ENCODE data around the gene GREM2. TPM values are rescaled to one million over a fixed set of nuclear protein-coding genes. Genes with fewer than 3 reads are reported as not detected.

GREM2 gene
- 39.8 and 47.8 TPM in 2 replicates for total RNA-seq (2014; rRNA removed; shearing (Covaris generic))
- polyA plus RNA-seq (2016; fragmentation: Nextera tagmentation; extraction: Ambion mirVana) = 83.8 and 86.5 TPM in 2 replicates

DNA sequence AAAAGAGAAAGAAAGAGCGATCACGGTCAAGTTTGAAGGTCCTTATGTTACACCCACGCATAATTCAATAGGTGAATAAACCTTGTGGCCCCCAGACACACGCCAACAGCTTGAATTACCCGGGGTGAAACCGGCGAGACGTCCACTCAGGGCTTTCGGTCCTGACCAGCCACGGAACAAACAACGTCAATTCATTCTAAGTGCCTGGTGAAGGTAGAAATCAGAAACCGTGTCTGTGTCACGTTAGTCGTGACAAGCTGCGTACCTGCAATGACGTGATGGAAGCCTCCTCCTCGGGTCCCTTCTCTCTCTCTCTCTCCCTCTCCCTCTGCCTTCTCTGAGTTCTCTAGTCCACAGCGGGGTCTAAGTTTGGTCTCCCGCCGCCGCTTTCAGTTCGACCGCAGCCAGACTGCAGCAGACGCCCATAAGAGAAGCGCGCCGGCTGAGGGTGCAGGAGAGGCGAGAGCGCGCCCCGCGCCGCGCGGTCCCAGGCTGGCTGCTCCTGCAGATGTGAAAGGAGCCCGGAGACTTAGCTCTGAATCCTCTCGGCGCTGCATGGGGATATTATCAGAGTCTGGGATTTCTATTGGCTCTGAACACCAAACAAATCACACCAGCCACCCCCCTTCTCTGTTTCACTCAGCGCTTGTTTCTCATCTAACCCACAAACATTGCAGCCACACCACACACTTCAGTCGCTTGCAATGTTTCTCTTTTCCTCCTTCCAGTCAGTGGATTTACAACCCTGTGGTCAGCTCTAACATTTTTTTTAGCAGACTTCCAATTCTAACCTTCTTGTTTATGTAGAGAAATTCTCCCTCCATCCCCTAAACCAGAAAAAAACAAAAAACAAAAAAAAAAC is at the start of gene GREM2:
Gene GREM2, minus strand, starts transcription at position 537 of the 862 bp plus-strand sequence. CDS start 118,680 bp downstream, outside the sequence.
- H3K27me3 ChIP-seq (replicated peaks; ENCODE audit: insufficient read depth) = no peaks in the 10 kb centered on the region
- peak within 1 kb of the TSS; percentile 80 for H3K9ac ChIP-seq
- peak within 1 kb of the TSS; percentile 91 for H3K4me2 ChIP-seq (ENCODE audit: unreplicated experiment)
- no peaks in the 10 kb centered on the region for H3K9me2 ChIP-seq (ENCODE audit: insufficient read depth)
- peaks cover 50% of the 10 kb centered on the region for H3K79me2 ChIP-seq (ENCODE audit: insufficient read depth)
- in situ Hi-C loops (cut with MboI) = no loop called here
- H3K4me3 ChIP-seq = peak within 1 kb of the TSS; percentile 98
- H3F3A ChIP-seq (ENCODE audit: insufficient read depth) = peaks cover 31% of the 10 kb centered on the region
- no peaks in the 10 kb centered on the region for H3K36me3 ChIP-seq (ENCODE audit: low read depth)
- peak within 1 kb of the TSS; percentile 72 for H2AFZ ChIP-seq
- TF ChIP-seq EZH2 (IDR thresholded peaks at IDR 0.05; ENCODE audit: insufficient read depth, poor library complexity, severe bottlenecking) = no peak
- peak; percentile 100 for TF ChIP-seq EZH2phosphoT487 (IDR thresholded peaks at IDR 0.05; ENCODE audit: insufficient read depth, low read depth)
- 0 to 1% methylated on average over 30 to 39 of the region's 40 CpGs for WGBS, 2 experiments (ENCODE audit: low coverage in 1 of 2, low lambda C conversion rate in 2 of 2, missing lambda C conversion rate in 2 of 2)
- peak; percentile 94 for DNase-seq
- peak within 1 kb of the TSS; percentile 60 for H3K27ac ChIP-seq
- H3K9me3 ChIP-seq (ENCODE audit: low read depth) = no peaks in the 10 kb centered on the region
- peaks cover 31% of the 10 kb centered on the region for H3K4me1 ChIP-seq (ENCODE audit: insufficient read depth)
- H4K20me1 ChIP-seq (ENCODE audit: insufficient read depth) = 0 out of 2 replicates have a peak, but pooled peaks cover 4% of the 10 kb centered on the region

DNA sequence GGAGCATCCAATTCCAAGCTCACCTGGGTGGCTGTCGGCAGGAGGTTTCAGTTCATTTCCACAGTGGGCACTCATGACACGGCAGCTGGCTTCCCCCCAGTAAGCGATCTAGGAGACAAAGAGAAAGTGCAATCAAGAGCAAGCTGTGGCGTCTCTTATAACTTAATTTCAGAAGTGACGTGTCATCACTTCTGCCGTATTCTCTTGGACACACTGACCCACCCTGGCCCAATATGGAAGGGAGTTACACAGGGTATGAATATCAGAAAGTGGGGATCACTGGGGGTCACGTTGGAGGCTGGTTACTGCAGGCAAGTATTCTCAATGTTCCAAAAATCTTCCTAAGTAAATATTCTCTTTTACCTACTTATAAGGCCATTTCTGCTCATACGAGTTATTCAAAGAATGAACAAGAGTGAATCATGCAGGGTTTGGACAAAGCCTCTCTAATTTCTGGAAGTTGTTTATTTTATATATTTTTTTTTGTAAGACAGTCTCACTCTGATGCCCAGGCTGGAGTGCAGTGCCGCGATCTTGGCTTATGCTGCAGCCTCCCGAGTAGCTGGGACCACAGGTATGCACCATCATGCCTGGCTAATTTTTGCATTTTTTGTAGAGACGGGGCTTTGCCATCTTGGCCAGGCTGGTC is 46.5 kb upstream of the GREM2 start:
- Histone ChIP-seq H3K4me1 (ENCODE audit: insufficient read depth) (peaks cover 28% of the 10 kb centered on the region), H4K20me1 (ENCODE audit: insufficient read depth) (no peaks in the 10 kb centered on the region), H3K9me2 (ENCODE audit: insufficient read depth) (no peaks in the 10 kb centered on the region), H3K27me3 (replicated peaks; ENCODE audit: insufficient read depth) (no peaks in the 10 kb centered on the region), H3K9me3 (ENCODE audit: low read depth) (no peaks in the 10 kb centered on the region), H3K27ac (peak overlapping the region; percentile 9; the same call in 1 of the 2 replicates), H3F3A (ENCODE audit: insufficient read depth) (peaks cover 26% of the 10 kb centered on the region), H3K4me3 (no peak overlapping the region), H3K9ac (no peak overlapping the region), H3K79me2 (ENCODE audit: insufficient read depth) (no peaks in the 10 kb centered on the region), H2AFZ (no peak overlapping the region), H3K4me2 (ENCODE audit: unreplicated experiment) (peak overlapping the region; percentile 7), H3K36me3 (ENCODE audit: low read depth) (no peaks in the 10 kb centered on the region)
- DNase-seq = peak; percentile 53
- WGBS, 2 experiments (ENCODE audit: low coverage in 1 of 2, low lambda C conversion rate in 2 of 2, missing lambda C conversion rate in 2 of 2) = 69% methylated on average over 12 of the region's 12 CpGs
- TF ChIP-seq EZH2 (IDR thresholded peaks at IDR 0.05; ENCODE audit: insufficient read depth, poor library complexity, severe bottlenecking) (no peak), EZH2phosphoT487 (IDR thresholded peaks at IDR 0.05; ENCODE audit: insufficient read depth, low read depth) (no peak)
- in situ Hi-C loops (cut with MboI) = no loop called here

DNA sequence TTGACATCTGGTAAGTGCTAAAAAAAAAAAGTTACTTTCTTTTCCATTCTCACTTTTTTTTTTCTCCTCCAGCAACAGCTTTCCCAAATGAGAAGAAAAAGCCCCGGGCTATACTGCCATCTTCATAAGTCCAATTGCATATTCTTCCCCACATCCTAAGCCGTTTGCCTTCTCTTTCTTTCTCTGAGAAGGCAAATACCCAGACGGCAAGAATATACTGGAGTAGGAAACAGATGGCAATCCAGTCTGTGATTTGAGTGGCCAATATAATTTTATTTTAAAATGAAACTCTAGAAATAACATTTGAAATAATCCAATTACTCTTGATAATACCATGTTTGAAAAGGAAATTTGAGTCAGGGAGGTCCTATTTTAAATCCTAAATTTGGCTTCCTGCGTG is 44.6 kb upstream of the GREM2 start:
- no peak for TF ChIP-seq EZH2 (IDR thresholded peaks at IDR 0.05; ENCODE audit: insufficient read depth, poor library complexity, severe bottlenecking)
- TF ChIP-seq EZH2phosphoT487 (IDR thresholded peaks at IDR 0.05; ENCODE audit: insufficient read depth, low read depth) = no peak
- H3K9me2 ChIP-seq (ENCODE audit: insufficient read depth) = no peaks in the 10 kb centered on the region
- no peak overlapping the region for H3K27ac ChIP-seq
- H3K9ac ChIP-seq = no peak overlapping the region
- H3K27me3 ChIP-seq (replicated peaks; ENCODE audit: insufficient read depth) = no peaks in the 10 kb centered on the region
- no peak overlapping the region for H3K4me2 ChIP-seq (ENCODE audit: unreplicated experiment)
- in situ Hi-C loops (cut with MboI) = no loop called here
- 77% methylated on average over 4 of the region's 4 CpGs for WGBS, 2 experiments (ENCODE audit: low coverage in 1 of 2, low lambda C conversion rate in 2 of 2, missing lambda C conversion rate in 2 of 2)
- H3K36me3 ChIP-seq (ENCODE audit: low read depth) = no peaks in the 10 kb centered on the region
- H3K4me1 ChIP-seq (ENCODE audit: insufficient read depth) = peaks cover 36% of the 10 kb centered on the region
- H3K79me2 ChIP-seq (ENCODE audit: insufficient read depth) = no peaks in the 10 kb centered on the region
- H3K9me3 ChIP-seq (ENCODE audit: low read depth) = no peaks in the 10 kb centered on the region
- peaks cover 35% of the 10 kb centered on the region for H3F3A ChIP-seq (ENCODE audit: insufficient read depth)
- no peak for DNase-seq
- no peak overlapping the region for H2AFZ ChIP-seq
- no peak overlapping the region for H3K4me3 ChIP-seq
- H4K20me1 ChIP-seq (ENCODE audit: insufficient read depth) = no peaks in the 10 kb centered on the region

DNA sequence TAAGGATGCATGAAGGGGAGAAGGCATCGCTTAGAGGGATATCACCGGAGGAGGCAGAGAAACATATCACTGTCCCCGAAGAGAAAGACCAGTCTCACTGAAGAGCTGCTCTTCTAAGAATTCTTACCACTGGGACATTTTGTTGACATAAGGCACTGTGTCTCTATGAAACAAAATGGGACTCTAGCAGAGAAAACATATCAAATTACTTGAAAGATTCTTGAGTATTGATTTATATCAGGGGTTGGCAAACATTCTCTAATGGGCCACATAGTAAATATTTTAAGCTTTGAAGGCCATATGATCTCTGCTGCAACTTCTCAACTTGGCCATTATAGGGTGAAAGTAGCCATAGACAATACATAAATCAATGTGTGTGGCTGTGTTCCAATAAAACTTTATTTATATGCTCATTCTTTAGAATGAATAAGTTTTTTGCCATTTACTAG is 41.0 kb upstream of the GREM2 start:
- Histone ChIP-seq H3K9ac (peak overlapping the region; percentile 30), H3K4me3 (peak overlapping the region; percentile 46), H3K9me2 (ENCODE audit: insufficient read depth) (no peaks in the 10 kb centered on the region), H3K79me2 (ENCODE audit: insufficient read depth) (no peaks in the 10 kb centered on the region), H3K9me3 (ENCODE audit: low read depth) (no peaks in the 10 kb centered on the region), H3K36me3 (ENCODE audit: low read depth) (no peaks in the 10 kb centered on the region), H3K4me2 (ENCODE audit: unreplicated experiment) (peak overlapping the region; percentile 64), H2AFZ (peak overlapping the region; percentile 68), H4K20me1 (ENCODE audit: insufficient read depth) (no peaks in the 10 kb centered on the region), H3F3A (ENCODE audit: insufficient read depth) (peaks cover 30% of the 10 kb centered on the region), H3K27ac (peak overlapping the region; percentile 59), H3K27me3 (replicated peaks; ENCODE audit: insufficient read depth) (no peaks in the 10 kb centered on the region), H3K4me1 (ENCODE audit: insufficient read depth) (peaks cover 28% of the 10 kb centered on the region)
- 3 to 6% methylated on average over 3 of the region's 3 CpGs for WGBS, 2 experiments (ENCODE audit: low coverage in 1 of 2, low lambda C conversion rate in 2 of 2, missing lambda C conversion rate in 2 of 2)
- in situ Hi-C loops (cut with MboI) = no loop called here
- DNase-seq = no peak
- TF ChIP-seq EZH2phosphoT487 (IDR thresholded peaks at IDR 0.05; ENCODE audit: insufficient read depth, low read depth) = no peak
- TF ChIP-seq EZH2 (IDR thresholded peaks at IDR 0.05; ENCODE audit: insufficient read depth, poor library complexity, severe bottlenecking) = no peak
